HEK293 (cell line): ENCODE measurements around the gene PANK4.
A peak's percentile ranks its signal among the peaks of the same experiment; 100 is the strongest.

Experiments used
- AEBP2 ChIP-seq: fragments of 450-650 bp; formaldehyde crosslinking; IDR thresholded peaks from 2 replicates; pipeline ENCODE4 v1.5.1; 2016; ENCODE audit warnings: missing biosample characterization, missing genetic modification characterization, borderline replicate concordance
- BCL11A ChIP-seq: fragments of 450-650 bp; formaldehyde crosslinking; IDR thresholded peaks from 2 replicates; pipeline ENCODE4 v1.5.1; 2016; ENCODE audit warnings: low read depth, missing biosample characterization, missing genetic modification characterization
- FEZF1 ChIP-seq: fragments of 450-650 bp; formaldehyde crosslinking; IDR thresholded peaks from 2 replicates; pipeline ENCODE4 v1.5.1; 2016; ENCODE audit warnings: missing biosample characterization, missing genetic modification characterization
- GLI4 ChIP-seq: fragments of 450-650 bp; formaldehyde crosslinking; IDR thresholded peaks from 2 replicates; pipeline ENCODE4 v1.5.1; 2016; ENCODE audit warnings: missing biosample characterization, missing genetic modification characterization
- KLF1 ChIP-seq: fragments of 450-650 bp; formaldehyde crosslinking; IDR thresholded peaks from 2 replicates; pipeline ENCODE4 v1.5.1; 2016; ENCODE audit warnings: missing biosample characterization, missing genetic modification characterization
- KLF10 ChIP-seq: fragments of 450-650 bp; IDR thresholded peaks from 2 replicates; pipeline ENCODE4 v1.5.1; 2018; ENCODE audit warnings: missing biosample characterization, mild to moderate bottlenecking, missing genetic modification characterization
- KLF16 ChIP-seq: fragments of 450-650 bp; formaldehyde crosslinking; IDR thresholded peaks from 2 replicates; pipeline ENCODE4 v1.5.1; 2017; ENCODE audit warnings: missing biosample characterization, missing genetic modification characterization
- KLF9 ChIP-seq: fragments of 450-650 bp; formaldehyde crosslinking; IDR thresholded peaks from 2 replicates; pipeline ENCODE4 v1.5.1; 2016; ENCODE audit warnings: missing biosample characterization, missing genetic modification characterization, low read depth
- PBX3 ChIP-seq: sonication (generic); formaldehyde crosslinking; IDR thresholded peaks from 2 replicates; pipeline ENCODE4 v1.8.1; 2022; ENCODE audit warnings: mild to moderate bottlenecking, moderate library complexity, missing genetic modification reagents
- PRDM2 ChIP-seq: fragments of 450-650 bp; formaldehyde crosslinking; IDR thresholded peaks from 2 replicates; pipeline ENCODE4 v1.5.1; 2016; ENCODE audit warnings: missing biosample characterization, missing genetic modification characterization, borderline replicate concordance
- ZEB2 ChIP-seq: fragments of 450-650 bp; formaldehyde crosslinking; IDR thresholded peaks from 2 replicates; pipeline ENCODE4 v1.5.1; 2016; ENCODE audit warnings: missing biosample characterization, missing genetic modification characterization
- ZFP41 ChIP-seq: fragments of 450-650 bp; formaldehyde crosslinking; IDR thresholded peaks from 2 replicates; pipeline ENCODE4 v1.5.1; 2016; ENCODE audit warnings: missing biosample characterization, missing genetic modification characterization, borderline replicate concordance
- ZNF133 ChIP-seq: fragments of 450-650 bp; formaldehyde crosslinking; IDR thresholded peaks from 2 replicates; pipeline ENCODE4 v1.5.1; 2016; ENCODE audit warnings: missing biosample characterization, missing genetic modification characterization
- ZNF223 ChIP-seq: fragments of 450-650 bp; formaldehyde crosslinking; IDR thresholded peaks from 2 replicates; pipeline ENCODE4 v1.5.1; 2016; ENCODE audit warnings: missing biosample characterization, missing genetic modification characterization
- ZNF350 ChIP-seq: fragments of 450-650 bp; formaldehyde crosslinking; IDR thresholded peaks from 2 replicates; pipeline ENCODE4 v1.5.0; 2017; ENCODE audit warnings: missing biosample characterization, mild to moderate bottlenecking, missing genetic modification characterization
- ZNF473 ChIP-seq: fragments of 450-650 bp; formaldehyde crosslinking; IDR thresholded peaks from 2 replicates; pipeline ENCODE4 v1.5.1; 2017; ENCODE audit warnings: missing biosample characterization, missing genetic modification characterization
- ZNF501 ChIP-seq: fragments of 450-650 bp; formaldehyde crosslinking; IDR thresholded peaks from 2 replicates; pipeline ENCODE4 v1.5.1; 2016; ENCODE audit warnings: missing biosample characterization, missing genetic modification characterization
- ZNF521 ChIP-seq: fragments of 450-650 bp; formaldehyde crosslinking; IDR thresholded peaks from 2 replicates; pipeline ENCODE4 v1.5.1; 2017; ENCODE audit warnings: missing biosample characterization, mild to moderate bottlenecking, missing genetic modification characterization
- ZNF623 ChIP-seq: fragments of 450-650 bp; formaldehyde crosslinking; IDR thresholded peaks from 2 replicates; pipeline ENCODE4 v1.5.1; 2016; ENCODE audit warnings: missing biosample characterization, missing genetic modification characterization
- ZNF626 ChIP-seq: fragments of 450-650 bp; sonication (Bioruptor Pico); formaldehyde crosslinking; IDR thresholded peaks from 2 replicates; pipeline ENCODE4 v1.5.1; 2018; ENCODE audit warnings: missing biosample characterization, missing genetic modification characterization, inconsistent platforms
- ZNF654 ChIP-seq: fragments of 450-650 bp; formaldehyde crosslinking; IDR thresholded peaks from 2 replicates; pipeline ENCODE4 v1.5.1; 2016; ENCODE audit warnings: low read depth, missing biosample characterization, missing genetic modification characterization
- ZNF837 ChIP-seq: fragments of 450-650 bp; formaldehyde crosslinking; IDR thresholded peaks from 2 replicates; pipeline ENCODE4 v1.5.1; 2016; ENCODE audit warnings: missing biosample characterization, missing genetic modification characterization
- TF ChIP-seq, protein P1 (sequence below): fragments of 450-650 bp; formaldehyde crosslinking; conservative IDR thresholded peaks from 2 replicates; pipeline ENCODE4 v1.5.1; 2016; ENCODE audit warnings: low read depth, missing biosample characterization, missing genetic modification characterization
- TF ChIP-seq, protein P2 (sequence below): fragments of 450-650 bp; formaldehyde crosslinking; IDR thresholded peaks from 2 replicates; pipeline ENCODE4 v1.5.1; 2016; ENCODE audit warnings: missing biosample characterization, missing genetic modification characterization

The PANK4 gene

DNA sequence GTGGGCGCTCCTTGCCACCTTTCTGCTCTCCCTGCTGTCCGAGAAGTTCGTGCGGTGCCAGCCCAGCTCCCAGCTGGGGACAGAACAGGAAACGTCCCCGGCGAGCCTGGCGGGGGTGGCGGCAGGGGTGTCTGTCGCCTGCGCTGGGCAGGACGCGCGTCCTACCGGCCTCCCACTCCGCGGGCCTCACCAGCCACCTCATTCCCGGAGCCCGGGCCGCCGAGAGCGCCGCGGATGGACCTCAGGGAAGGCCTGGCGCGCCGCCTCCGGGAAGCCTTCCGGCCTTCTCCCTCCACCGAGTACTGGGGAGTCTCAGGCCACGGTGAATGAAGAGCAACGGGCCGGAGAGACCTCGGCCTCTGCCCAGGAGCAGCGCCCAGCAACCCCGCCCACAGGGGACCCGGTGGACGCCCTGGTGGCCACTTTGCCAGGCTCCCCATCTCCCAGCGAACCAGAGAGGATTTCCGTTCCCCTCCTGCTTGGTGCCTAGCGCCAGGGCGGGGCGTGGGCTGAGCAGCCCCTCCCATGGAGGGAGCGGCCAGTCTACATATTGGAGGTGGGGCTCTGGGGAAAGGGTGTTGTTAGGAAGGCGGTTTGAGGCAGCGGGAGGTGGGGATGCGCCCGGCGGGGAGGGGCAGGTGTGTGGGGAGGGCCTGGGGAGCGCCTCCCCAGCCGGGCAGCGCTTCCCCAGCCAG, 20.3 kb upstream of the PANK4 start (continued):
- 0 out of 2 replicates have a peak, but pooled peaks have one; percentile 33 for TF ChIP-seq PRDM2 (tag by site-specific recombination)
- peak; percentile 96 for TF ChIP-seq KLF1 (tag by site-specific recombination)
- TF ChIP-seq ZNF626 (tag by site-specific recombination), result no peak
- TF ChIP-seq ZNF350 (tag by site-specific recombination), result no peak
- no peak for TF ChIP-seq ZFP41 (tag by site-specific recombination)
- no peak for TF ChIP-seq ZNF521 (tag by site-specific recombination)
- TF ChIP-seq AEBP2 (tag by site-specific recombination), result no peak
- 0 out of 2 replicates have a peak, but pooled peaks have one; percentile 8 for TF ChIP-seq PBX3 (CRISPR knock-in tag)
- TF ChIP-seq ZEB2 (tag by site-specific recombination), result peak; percentile 79; the same call in 1 of the 2 replicates
- no peak for TF ChIP-seq ZNF654 (tag by site-specific recombination)
- no peak for TF ChIP-seq ZNF837 (tag by site-specific recombination)
- 0 out of 2 replicates have a peak, but pooled peaks have one; percentile 5 for TF ChIP-seq FEZF1
- TF ChIP-seq BCL11A (tag by site-specific recombination), result no peak
- TF ChIP-seq ZNF223, result no peak
- no peak for TF ChIP-seq ZNF473 (tag by site-specific recombination)
- TF ChIP-seq ZNF623 (tag by site-specific recombination), result no peak
- TF ChIP-seq, protein P1, sequence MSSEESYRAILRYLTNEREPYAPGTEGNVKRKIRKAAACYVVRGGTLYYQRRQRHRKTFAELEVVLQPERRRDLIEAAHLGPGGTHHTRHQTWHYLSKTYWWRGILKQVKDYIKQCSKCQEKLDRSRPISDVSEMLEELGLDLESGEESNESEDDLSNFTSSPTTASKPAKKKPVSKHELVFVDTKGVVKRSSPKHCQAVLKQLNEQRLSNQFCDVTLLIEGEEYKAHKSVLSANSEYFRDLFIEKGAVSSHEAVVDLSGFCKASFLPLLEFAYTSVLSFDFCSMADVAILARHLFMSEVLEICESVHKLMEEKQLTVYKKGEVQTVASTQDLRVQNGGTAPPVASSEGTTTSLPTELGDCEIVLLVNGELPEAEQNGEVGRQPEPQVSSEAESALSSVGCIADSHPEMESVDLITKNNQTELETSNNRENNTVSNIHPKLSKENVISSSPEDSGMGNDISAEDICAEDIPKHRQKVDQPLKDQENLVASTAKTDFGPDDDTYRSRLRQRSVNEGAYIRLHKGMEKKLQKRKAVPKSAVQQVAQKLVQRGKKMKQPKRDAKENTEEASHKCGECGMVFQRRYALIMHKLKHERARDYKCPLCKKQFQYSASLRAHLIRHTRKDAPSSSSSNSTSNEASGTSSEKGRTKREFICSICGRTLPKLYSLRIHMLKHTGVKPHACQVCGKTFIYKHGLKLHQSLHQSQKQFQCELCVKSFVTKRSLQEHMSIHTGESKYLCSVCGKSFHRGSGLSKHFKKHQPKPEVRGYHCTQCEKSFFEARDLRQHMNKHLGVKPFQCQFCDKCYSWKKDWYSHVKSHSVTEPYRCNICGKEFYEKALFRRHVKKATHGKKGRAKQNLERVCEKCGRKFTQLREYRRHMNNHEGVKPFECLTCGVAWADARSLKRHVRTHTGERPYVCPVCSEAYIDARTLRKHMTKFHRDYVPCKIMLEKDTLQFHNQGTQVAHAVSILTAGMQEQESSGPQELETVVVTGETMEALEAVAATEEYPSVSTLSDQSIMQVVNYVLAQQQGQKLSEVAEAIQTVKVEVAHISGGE (tag by site-specific recombination), result peak; percentile 62
- TF ChIP-seq, protein P2, sequence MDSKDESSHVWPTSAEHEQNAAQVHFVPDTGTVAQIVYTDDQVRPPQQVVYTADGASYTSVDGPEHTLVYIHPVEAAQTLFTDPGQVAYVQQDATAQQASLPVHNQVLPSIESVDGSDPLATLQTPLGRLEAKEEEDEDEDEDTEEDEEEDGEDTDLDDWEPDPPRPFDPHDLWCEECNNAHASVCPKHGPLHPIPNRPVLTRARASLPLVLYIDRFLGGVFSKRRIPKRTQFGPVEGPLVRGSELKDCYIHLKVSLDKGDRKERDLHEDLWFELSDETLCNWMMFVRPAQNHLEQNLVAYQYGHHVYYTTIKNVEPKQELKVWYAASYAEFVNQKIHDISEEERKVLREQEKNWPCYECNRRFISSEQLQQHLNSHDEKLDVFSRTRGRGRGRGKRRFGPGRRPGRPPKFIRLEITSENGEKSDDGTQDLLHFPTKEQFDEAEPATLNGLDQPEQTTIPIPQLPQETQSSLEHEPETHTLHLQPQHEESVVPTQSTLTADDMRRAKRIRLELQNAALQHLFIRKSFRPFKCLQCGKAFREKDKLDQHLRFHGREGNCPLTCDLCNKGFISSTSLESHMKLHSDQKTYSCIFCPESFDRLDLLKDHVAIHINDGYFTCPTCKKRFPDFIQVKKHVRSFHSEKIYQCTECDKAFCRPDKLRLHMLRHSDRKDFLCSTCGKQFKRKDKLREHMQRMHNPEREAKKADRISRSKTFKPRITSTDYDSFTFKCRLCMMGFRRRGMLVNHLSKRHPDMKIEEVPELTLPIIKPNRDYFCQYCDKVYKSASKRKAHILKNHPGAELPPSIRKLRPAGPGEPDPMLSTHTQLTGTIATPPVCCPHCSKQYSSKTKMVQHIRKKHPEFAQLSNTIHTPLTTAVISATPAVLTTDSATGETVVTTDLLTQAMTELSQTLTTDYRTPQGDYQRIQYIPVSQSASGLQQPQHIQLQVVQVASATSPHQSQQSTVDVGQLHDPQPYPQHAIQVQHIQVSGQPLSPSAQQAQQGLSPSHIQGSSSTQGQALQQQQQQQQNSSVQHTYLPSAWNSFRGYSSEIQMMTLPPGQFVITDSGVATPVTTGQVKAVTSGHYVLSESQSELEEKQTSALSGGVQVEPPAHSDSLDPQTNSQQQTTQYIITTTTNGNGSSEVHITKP, result peak; percentile 56
- peak; percentile 57; the same call in 1 of the 2 replicates for TF ChIP-seq KLF10
- TF ChIP-seq KLF9 (tag by site-specific recombination), result peak; percentile 76
- peak; percentile 58; the same call in 1 of the 2 replicates for TF ChIP-seq KLF16 (tag by site-specific recombination)
- peak; percentile 59 for TF ChIP-seq ZNF501 (tag by site-specific recombination)
- TF ChIP-seq GLI4 (tag by site-specific recombination), result no peak
- TF ChIP-seq ZNF133, result 0 out of 2 replicates have a peak, but pooled peaks have one; percentile 10
